HCT116 (cell line): ENCODE results near the gene SH3D19. TPM values are rescaled to one million over a fixed set of nuclear protein-coding genes. Genes with fewer than 3 reads are reported as not detected.

Experiments used
- ATAC-seq: fragments of 200-7000 bp; cut with Tn5 transposase; 2 replicates; pipeline ENCODE4 v1.9.1; 2020; ENCODE audit warnings: mild to moderate bottlenecking, moderate library complexity
- BruUV-seq: library from RNA; stranded (reverse); fragments of 400-500 nt; replicated peaks from 2 replicates; lab custom pipeline; 2021; lab: Mats Ljungman, UMichigan
- CTCF ChIA-PET: fragments of 300-600 bp; sonication (Branson Sonifier 250); formaldehyde crosslinking; loops from one replicate; lab custom pipeline; 2021; ENCODE audit warnings: antibody characterized with exemption; lab: Charles Lee
- POLR2A ChIA-PET: fragments of 300-600, 350-600 bp; sonication (Branson Sonifier 250); formaldehyde crosslinking; loops from one replicate; lab custom pipeline; 2021; ENCODE audit warnings: antibody characterized with exemption; lab: Charles Lee
- RAD21 ChIA-PET, 2 experiments: fragments of 300-600 bp; sonication (Branson Sonifier 250); formaldehyde crosslinking; loops; one replicate each; lab custom pipeline; 2023; ENCODE audit warnings: low total read pairs in 2 of 2; ENCODE audit not compliant: uncharacterized antibody in 2 of 2, unreplicated experiment in 2 of 2, low non-redundant PET in 1 of 2; lab: Charles Lee
- DNase-seq: peaks from one replicate; pipeline ENCODE4 v3.0.0-alpha.2; 2010; ENCODE audit warnings: low read depth, low spot score
- H2AFZ ChIP-seq: fragments of 200-600 bp; shearing (Covaris generic), sonication (generic); 2 replicates; pipeline ENCODE4 v1.6.1; 2017; ENCODE audit warnings: low read depth, mixed run types, mixed read lengths, antibody characterized with exemption, low read length; ENCODE audit not compliant: poor library complexity, severe bottlenecking
- H3K27ac ChIP-seq: 2 replicates; pipeline ENCODE4 v1.5.1; 2012; ENCODE audit warnings: low read depth, low read length
- H3K27me3 ChIP-seq: fragments of 200-600 bp; sonication (generic); 2 replicates; pipeline ENCODE4 v1.6.1; 2016; ENCODE audit warnings: mixed run types, low read length, mixed read lengths; ENCODE audit not compliant: insufficient read depth
- H3K36me3 ChIP-seq, 2 experiments: fragments of 200-500 bp in 1 of 2; fragments of 200-600 bp in 1 of 2; sonication (Bioruptor generic) in 1 of 2; sonication (generic) in 1 of 2; 2 replicates each; pipeline versions ENCODE4 v1.5.1 to v1.6.1; 2014 to 2016; ENCODE audit warnings: low read length in 2 of 2, inconsistent platforms in 1 of 2, mixed read lengths in 1 of 2, mixed run types in 1 of 2; ENCODE audit not compliant: insufficient read depth in 2 of 2, control insufficient read depth in 1 of 2
- H3K4me1 ChIP-seq, 2 experiments: fragments of 200-600 bp in 1 of 2; sonication (generic) in 1 of 2; 2 replicates each; pipeline versions ENCODE4 v1.5.1 to v1.6.1; 2012 to 2017; ENCODE audit warnings: low read length in 2 of 2, inconsistent platforms in 1 of 2, mild to moderate bottlenecking in 1 of 2, mixed read lengths in 1 of 2, mixed run types in 1 of 2, moderate library complexity in 1 of 2; ENCODE audit not compliant: insufficient read depth in 2 of 2, control insufficient read depth in 1 of 2
- H3K4me2 ChIP-seq: fragments of 200-600 bp; sonication (generic); 2 replicates; pipeline ENCODE4 v1.6.1; 2017; ENCODE audit warnings: mixed run types, low read length, mixed read lengths
- H3K4me3 ChIP-seq, 2 experiments: fragments of 200-600 bp in 1 of 2; sonication (generic) in 1 of 2; replicated peaks in 1 of 2; 2 replicates each; pipeline ENCODE4 v1.5.1; 2011 to 2016; ENCODE audit warnings: low read length in 2 of 2, control low read depth in 1 of 2, low read depth in 1 of 2, mild to moderate bottlenecking in 1 of 2, mixed read lengths in 1 of 2, mixed run types in 1 of 2
- H3K79me2 ChIP-seq: fragments of 200-600 bp; sonication (generic); 2 replicates; pipeline ENCODE4 v1.6.1; 2017; ENCODE audit warnings: mild to moderate bottlenecking, mixed run types, low read length, moderate library complexity, mixed read lengths; ENCODE audit not compliant: insufficient read depth
- H3K9ac ChIP-seq: fragments of 200-600 bp; sonication (generic); 2 replicates; pipeline ENCODE4 v1.6.1; 2016; ENCODE audit warnings: low read length, mixed read lengths
- H3K9me2 ChIP-seq: fragments of 200-600 bp; sonication (generic), shearing (Covaris generic); 2 replicates; pipeline ENCODE4 v1.6.1; 2017; ENCODE audit warnings: mixed run types, mild to moderate bottlenecking, moderate library complexity; ENCODE audit not compliant: insufficient read depth
- H3K9me3 ChIP-seq, 2 experiments: fragments of 200-500 bp in 1 of 2; fragments of 200-600 bp in 1 of 2; sonication (Bioruptor generic) in 1 of 2; sonication (generic) in 1 of 2; 2 replicates each; pipeline ENCODE4 v1.6.1; 2014 to 2017; ENCODE audit warnings: low read length in 2 of 2, mixed read lengths in 2 of 2, inconsistent platforms in 1 of 2, low read depth in 1 of 2, mild to moderate bottlenecking in 1 of 2, mixed run types in 1 of 2, moderate library complexity in 1 of 2; ENCODE audit not compliant: control insufficient read depth in 1 of 2, insufficient read depth in 1 of 2
- H4K20me1 ChIP-seq: fragments of 200-600 bp; sonication (generic), shearing (Covaris generic); 2 replicates; pipeline ENCODE4 v1.6.1; 2017; ENCODE audit warnings: mixed run types, mild to moderate bottlenecking, moderate library complexity; ENCODE audit not compliant: insufficient read depth
- CBX3 ChIP-seq: IDR thresholded peaks from 2 replicates; pipeline ENCODE4 v1.6.1; 2012; ENCODE audit warnings: low read depth
- CEBPB ChIP-seq: IDR thresholded peaks from 2 replicates; pipeline ENCODE4 v1.6.1; 2012; ENCODE audit warnings: low read depth
- EGR1 ChIP-seq: IDR thresholded peaks from 2 replicates; pipeline ENCODE4 v1.6.1; 2012; ENCODE audit warnings: low read depth
- ELF1 ChIP-seq: IDR thresholded peaks from 2 replicates; pipeline ENCODE4 v1.6.1; 2012; ENCODE audit warnings: low read depth, borderline replicate concordance
- EZH2 ChIP-seq: fragments of 200-600 bp; sonication (generic); IDR thresholded peaks from 2 replicates; pipeline ENCODE4 v1.6.1; 2017; ENCODE audit warnings: antibody characterized with exemption, mixed run types
- EZH2phosphoT487 ChIP-seq: fragments of 200-600 bp; IDR thresholded peaks from 2 replicates; pipeline ENCODE4 v1.6.1; 2018; ENCODE audit warnings: antibody characterized with exemption, borderline replicate concordance
- FOSL1 ChIP-seq: IDR thresholded peaks from 2 replicates; pipeline ENCODE4 v1.6.1; 2012; ENCODE audit warnings: low read depth
- MAX ChIP-seq: IDR thresholded peaks from 2 replicates; pipeline ENCODE4 v1.6.1; 2012
- POLR2A ChIP-seq: IDR thresholded peaks from 2 replicates; pipeline ENCODE4 v1.7.0; 2011; ENCODE audit warnings: borderline replicate concordance; ENCODE audit not compliant: insufficient read depth, insufficient read length; ENCODE audit errors: extremely low read depth
- SIN3A ChIP-seq: IDR thresholded peaks from 2 replicates; pipeline ENCODE4 v1.6.1; 2012; ENCODE audit warnings: low read depth
- TCF7L2 ChIP-seq: IDR thresholded peaks from 2 replicates; pipeline ENCODE4 v1.7.0; 2011; ENCODE audit warnings: borderline replicate concordance, inconsistent platforms; ENCODE audit not compliant: insufficient read depth, insufficient read length; ENCODE audit errors: extremely low read depth
- YY1 ChIP-seq: IDR thresholded peaks from 2 replicates; pipeline ENCODE4 v1.6.1; 2011; ENCODE audit warnings: low read length, low read depth, moderate library complexity, mild to moderate bottlenecking; ENCODE audit not compliant: insufficient replicate concordance; ENCODE audit errors: extremely low read depth
- ZBTB33 ChIP-seq: IDR thresholded peaks from 2 replicates; pipeline ENCODE4 v1.6.1; 2011; ENCODE audit warnings: mild to moderate bottlenecking, low read length, moderate library complexity; ENCODE audit not compliant: insufficient replicate concordance; ENCODE audit errors: extremely low read depth
- intact Hi-C: fragments of 100-400 bp; cut with micrococcal nuclease; formaldehyde crosslinking; loops from 2 replicates; pipeline ENCODE4 v1.10.0; 2022
- total RNA-seq: library from RNA; stranded (reverse); gene quantifications from one replicate; pipeline ENCODE4 v1.2.1, GENCODE V29; 2021; ENCODE audit not compliant: unreplicated experiment
- TF ChIP-seq, protein P1 (sequence below): IDR thresholded peaks from 2 replicates; pipeline ENCODE4 v1.6.1; 2012; ENCODE audit warnings: low read depth

SH3D19 gene
- total RNA-seq, 1 experiment from 2014 or later = 37.5 TPM

GRCh38 chr4:151182455-151182996 is 142.9 kb downstream of the SH3D19 start (continued):
- no peak for TF ChIP-seq YY1

GRCh38 chr4:151176685-151177084 is 148.7 kb downstream of the SH3D19 start:
- ATAC-seq (no peak), DNase-seq (no peak)
- no peak overlapping the region for H2AFZ ChIP-seq
- POLR2A ChIA-PET = no interaction called here
- no peaks in the 10 kb centered on the region for H3K9me2 ChIP-seq
- no peak overlapping the region for H3K4me2 ChIP-seq
- H3K27ac ChIP-seq = no peak overlapping the region
- peaks cover 0 to 4% of the 10 kb centered on the region in 2 experiments; a peak in 1 of 4 replicates for H3K36me3 ChIP-seq
- no peaks in the 10 kb centered on the region for H3K4me1 ChIP-seq
- H3K4me3 ChIP-seq = no peak overlapping the region
- H3K79me2 ChIP-seq = no peaks in the 10 kb centered on the region
- TF ChIP-seq ZBTB33 (no peak), FOSL1 (no peak), MAX (no peak), POLR2A (no peak), EGR1 (no peak), CEBPB (no peak), SIN3A (no peak), YY1 (no peak), EZH2 (no peak), TCF7L2 (no peak), EZH2phosphoT487 (no peak), ELF1 (no peak), CBX3 (no peak)
- TF ChIP-seq, protein P1, sequence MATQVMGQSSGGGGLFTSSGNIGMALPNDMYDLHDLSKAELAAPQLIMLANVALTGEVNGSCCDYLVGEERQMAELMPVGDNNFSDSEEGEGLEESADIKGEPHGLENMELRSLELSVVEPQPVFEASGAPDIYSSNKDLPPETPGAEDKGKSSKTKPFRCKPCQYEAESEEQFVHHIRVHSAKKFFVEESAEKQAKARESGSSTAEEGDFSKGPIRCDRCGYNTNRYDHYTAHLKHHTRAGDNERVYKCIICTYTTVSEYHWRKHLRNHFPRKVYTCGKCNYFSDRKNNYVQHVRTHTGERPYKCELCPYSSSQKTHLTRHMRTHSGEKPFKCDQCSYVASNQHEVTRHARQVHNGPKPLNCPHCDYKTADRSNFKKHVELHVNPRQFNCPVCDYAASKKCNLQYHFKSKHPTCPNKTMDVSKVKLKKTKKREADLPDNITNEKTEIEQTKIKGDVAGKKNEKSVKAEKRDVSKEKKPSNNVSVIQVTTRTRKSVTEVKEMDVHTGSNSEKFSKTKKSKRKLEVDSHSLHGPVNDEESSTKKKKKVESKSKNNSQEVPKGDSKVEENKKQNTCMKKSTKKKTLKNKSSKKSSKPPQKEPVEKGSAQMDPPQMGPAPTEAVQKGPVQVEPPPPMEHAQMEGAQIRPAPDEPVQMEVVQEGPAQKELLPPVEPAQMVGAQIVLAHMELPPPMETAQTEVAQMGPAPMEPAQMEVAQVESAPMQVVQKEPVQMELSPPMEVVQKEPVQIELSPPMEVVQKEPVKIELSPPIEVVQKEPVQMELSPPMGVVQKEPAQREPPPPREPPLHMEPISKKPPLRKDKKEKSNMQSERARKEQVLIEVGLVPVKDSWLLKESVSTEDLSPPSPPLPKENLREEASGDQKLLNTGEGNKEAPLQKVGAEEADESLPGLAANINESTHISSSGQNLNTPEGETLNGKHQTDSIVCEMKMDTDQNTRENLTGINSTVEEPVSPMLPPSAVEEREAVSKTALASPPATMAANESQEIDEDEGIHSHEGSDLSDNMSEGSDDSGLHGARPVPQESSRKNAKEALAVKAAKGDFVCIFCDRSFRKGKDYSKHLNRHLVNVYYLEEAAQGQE = no peak
- TF ChIP-seq, all 23 proteins: peak for 0
- intact Hi-C loops = no loop called here
- RAD21 ChIA-PET = no interaction called here
- Histone ChIP-seq H3K27me3 (no peaks in the 10 kb centered on the region), H3K9ac (no peak overlapping the region), H3K9me3 (no peaks in the 10 kb centered on the region), H4K20me1 (no peaks in the 10 kb centered on the region)
- no TSS peak for BruUV-seq
- CTCF ChIA-PET = no interaction called here
